ENCODE results near the gene MEGF6.

Gene MEGF6

GRCh38 chr1:3518756-3519155 is 92.6 kb downstream of the MEGF6 start:
- WGBS = 85% methylated on average over 8 of the region's 8 CpGs
- no peak overlapping the region for H3K27ac ChIP-seq (ENCODE audit: low read length, poor library complexity, severe bottlenecking)

GRCh38 chr1:3518256-3518655 is 93.1 kb downstream of the MEGF6 start:
- no peak overlapping the region for H3K4me3 ChIP-seq (ENCODE audit: insufficient read depth in 1 of 2, low read depth in 1 of 2, low read length in 2 of 2)
- H3K4me1 ChIP-seq (ENCODE audit: control insufficient read depth, insufficient read depth, low read depth, low read length) = peaks cover 23% of the 10 kb centered on the region
- peaks cover 0 to 24% of the 10 kb centered on the region in 2 experiments for H3K27me3 ChIP-seq (ENCODE audit: control insufficient read depth in 1 of 2, insufficient read depth in 1 of 2, low read length in 2 of 2)
- H3K27ac ChIP-seq (ENCODE audit: low read length, poor library complexity, severe bottlenecking) = no peak overlapping the region
- no peak overlapping the region for H3K4me2 ChIP-seq (ENCODE audit: low read length, poor library complexity, severe bottlenecking)
- H2AFZ ChIP-seq (ENCODE audit: low read depth, low read length) = no peak overlapping the region
- H2BK12ac ChIP-seq (ENCODE audit: low read length in 2 of 2) = no peak overlapping the region
- peaks cover 0 to 11% of the 10 kb centered on the region in 2 experiments for H3K36me3 ChIP-seq (ENCODE audit: control insufficient read depth in 1 of 2, insufficient read depth in 2 of 2, low read depth in 1 of 2, low read length in 2 of 2)
- no peak overlapping the region for H2BK15ac ChIP-seq (ENCODE audit: low read depth, poor library complexity, severe bottlenecking)
- no peak overlapping the region for H4K91ac ChIP-seq (ENCODE audit: low read length)
- no peak overlapping the region for H3K18ac ChIP-seq (ENCODE audit: low read depth in 1 of 2, low read length in 2 of 2)
- WGBS = 85% methylated on average over 12 of the region's 12 CpGs
- H3K23ac ChIP-seq (ENCODE audit: low read length in 2 of 2) = no peak overlapping the region
- H3K9me3 ChIP-seq (ENCODE audit: control insufficient read depth, low read length) = no peaks in the 10 kb centered on the region
- no peak overlapping the region for H2AK5ac ChIP-seq (ENCODE audit: low read length, severe bottlenecking)
- no peak overlapping the region for H2BK5ac ChIP-seq (ENCODE audit: low read depth, low read length, poor library complexity, severe bottlenecking)
- no peak overlapping the region for H3K9ac ChIP-seq (ENCODE audit: low read length)
- H3K79me1 ChIP-seq (replicated peaks; ENCODE audit: low read length, poor library complexity, severe bottlenecking) = no peaks in the 10 kb centered on the region
- H2BK120ac ChIP-seq (ENCODE audit: low read depth, low read length) = no peak overlapping the region
- no peak for DNase-seq
- H4K8ac ChIP-seq (ENCODE audit: low read length) = no peak overlapping the region
- H3K14ac ChIP-seq (ENCODE audit: low read length in 2 of 2) = no peak overlapping the region
- no peak overlapping the region for H3K4ac ChIP-seq (ENCODE audit: low read depth in 1 of 2, low read length in 2 of 2)

More at GRCh38 chr1:3518756-3519155, 92.6 kb downstream of the MEGF6 start:
- Histone ChIP-seq H3K18ac (ENCODE audit: low read depth in 1 of 2, low read length in 2 of 2) (no peak overlapping the region), H3K9me3 (ENCODE audit: control insufficient read depth, low read length) (no peaks in the 10 kb centered on the region), H2AFZ (ENCODE audit: low read depth, low read length) (no peak overlapping the region), H3K4me1 (ENCODE audit: control insufficient read depth, insufficient read depth, low read depth, low read length) (peaks cover 23% of the 10 kb centered on the region), H2BK12ac (ENCODE audit: low read length in 2 of 2) (no peak overlapping the region), H3K36me3 (ENCODE audit: control insufficient read depth in 1 of 2, insufficient read depth in 2 of 2, low read depth in 1 of 2, low read length in 2 of 2) (peaks cover 0 to 11% of the 10 kb centered on the region in 2 experiments), H3K4me3 (ENCODE audit: insufficient read depth in 1 of 2, low read depth in 1 of 2, low read length in 2 of 2) (no peak overlapping the region), H2BK15ac (ENCODE audit: low read depth, poor library complexity, severe bottlenecking) (no peak overlapping the region), H4K8ac (ENCODE audit: low read length) (no peak overlapping the region), H2BK5ac (ENCODE audit: low read depth, low read length, poor library complexity, severe bottlenecking) (no peak overlapping the region), H3K23ac (ENCODE audit: low read length in 2 of 2) (no peak overlapping the region), H3K4ac (ENCODE audit: low read depth in 1 of 2, low read length in 2 of 2) (no peak overlapping the region), H2BK120ac (ENCODE audit: low read depth, low read length) (no peak overlapping the region), H3K27me3 (ENCODE audit: control insufficient read depth in 1 of 2, insufficient read depth in 1 of 2, low read length in 2 of 2) (peaks cover 0 to 29% of the 10 kb centered on the region in 2 experiments), H3K14ac (ENCODE audit: low read length in 2 of 2) (no peak overlapping the region), H4K91ac (ENCODE audit: low read length) (no peak overlapping the region), H3K9ac (ENCODE audit: low read length) (no peak overlapping the region), H3K4me2 (ENCODE audit: low read length, poor library complexity, severe bottlenecking) (no peak overlapping the region), H3K79me1 (replicated peaks; ENCODE audit: low read length, poor library complexity, severe bottlenecking) (no peaks in the 10 kb centered on the region), H2AK5ac (ENCODE audit: low read length, severe bottlenecking) (no peak overlapping the region)
- DNase-seq = no peak

GRCh38 chr1:3516911-3517675 is 94.2 kb downstream of the MEGF6 start:
- H2BK12ac ChIP-seq (ENCODE audit: low read length in 2 of 2) = no peak overlapping the region
- no peak for DNase-seq
- no peak overlapping the region for H2AK5ac ChIP-seq (ENCODE audit: low read length, severe bottlenecking)
- peaks cover 0 to 13% of the 10 kb centered on the region in 2 experiments for H3K27me3 ChIP-seq (ENCODE audit: control insufficient read depth in 1 of 2, insufficient read depth in 1 of 2, low read length in 2 of 2)
- H3K4me1 ChIP-seq (ENCODE audit: control insufficient read depth, insufficient read depth, low read depth, low read length) = peaks cover 18% of the 10 kb centered on the region
- no peak overlapping the region for H4K91ac ChIP-seq (ENCODE audit: low read length)
- no peak overlapping the region for H3K4me3 ChIP-seq (ENCODE audit: insufficient read depth in 1 of 2, low read depth in 1 of 2, low read length in 2 of 2)
- H3K18ac ChIP-seq (ENCODE audit: low read depth in 1 of 2, low read length in 2 of 2) = no peak overlapping the region
- no peak overlapping the region for H2BK5ac ChIP-seq (ENCODE audit: low read depth, low read length, poor library complexity, severe bottlenecking)
- H3K79me1 ChIP-seq (replicated peaks; ENCODE audit: low read length, poor library complexity, severe bottlenecking) = no peaks in the 10 kb centered on the region
- no peak overlapping the region for H2BK120ac ChIP-seq (ENCODE audit: low read depth, low read length)
- no peak overlapping the region for H3K9ac ChIP-seq (ENCODE audit: low read length)
- peaks cover 0 to 11% of the 10 kb centered on the region in 2 experiments for H3K36me3 ChIP-seq (ENCODE audit: control insufficient read depth in 1 of 2, insufficient read depth in 2 of 2, low read depth in 1 of 2, low read length in 2 of 2)
- H3K27ac ChIP-seq (ENCODE audit: low read length, poor library complexity, severe bottlenecking) = no peak overlapping the region
- no peaks in the 10 kb centered on the region for H3K9me3 ChIP-seq (ENCODE audit: control insufficient read depth, low read length)
- H3K23ac ChIP-seq (ENCODE audit: low read length in 2 of 2) = no peak overlapping the region
- no peak overlapping the region for H2AFZ ChIP-seq (ENCODE audit: low read depth, low read length)
- no peak overlapping the region for H3K4me2 ChIP-seq (ENCODE audit: low read length, poor library complexity, severe bottlenecking)
- no peak overlapping the region for H2BK15ac ChIP-seq (ENCODE audit: low read depth, poor library complexity, severe bottlenecking)
- 86% methylated on average over 27 of the region's 27 CpGs for WGBS
- no peak overlapping the region for H4K8ac ChIP-seq (ENCODE audit: low read length)
- H3K4ac ChIP-seq (ENCODE audit: low read depth in 1 of 2, low read length in 2 of 2) = no peak overlapping the region
- H3K14ac ChIP-seq (ENCODE audit: low read length in 2 of 2) = no peak overlapping the region

GRCh38 chr1:3516481-3516869 is 94.8 kb downstream of the MEGF6 start:
- WGBS = 89% methylated on average over 15 of the region's 15 CpGs
- H3K4ac ChIP-seq (ENCODE audit: low read depth in 1 of 2, low read length in 2 of 2) = no peak overlapping the region
- H4K91ac ChIP-seq (ENCODE audit: low read length) = no peak overlapping the region
- no peak for DNase-seq
- no peak overlapping the region for H3K9ac ChIP-seq (ENCODE audit: low read length)
- H2BK12ac ChIP-seq (ENCODE audit: low read length in 2 of 2) = no peak overlapping the region
- H2AFZ ChIP-seq (ENCODE audit: low read depth, low read length) = no peak overlapping the region
- peaks cover 0 to 7% of the 10 kb centered on the region in 2 experiments for H3K27me3 ChIP-seq (ENCODE audit: control insufficient read depth in 1 of 2, insufficient read depth in 1 of 2, low read length in 2 of 2)
- no peak overlapping the region for H3K14ac ChIP-seq (ENCODE audit: low read length in 2 of 2)
- no peak overlapping the region for H3K18ac ChIP-seq (ENCODE audit: low read depth in 1 of 2, low read length in 2 of 2)
- H2BK5ac ChIP-seq (ENCODE audit: low read depth, low read length, poor library complexity, severe bottlenecking) = no peak overlapping the region
- no peaks in the 10 kb centered on the region for H3K79me1 ChIP-seq (replicated peaks; ENCODE audit: low read length, poor library complexity, severe bottlenecking)
- H2BK15ac ChIP-seq (ENCODE audit: low read depth, poor library complexity, severe bottlenecking) = no peak overlapping the region
- H3K4me2 ChIP-seq (ENCODE audit: low read length, poor library complexity, severe bottlenecking) = peak overlapping the region; percentile 13
- no peak overlapping the region for H4K8ac ChIP-seq (ENCODE audit: low read length)
- H3K36me3 ChIP-seq (ENCODE audit: control insufficient read depth in 1 of 2, insufficient read depth in 2 of 2, low read depth in 1 of 2, low read length in 2 of 2) = peaks cover 0 to 11% of the 10 kb centered on the region in 2 experiments
- no peak overlapping the region for H3K4me3 ChIP-seq (ENCODE audit: insufficient read depth in 1 of 2, low read depth in 1 of 2, low read length in 2 of 2)
- H2BK120ac ChIP-seq (ENCODE audit: low read depth, low read length) = no peak overlapping the region
- H3K27ac ChIP-seq (ENCODE audit: low read length, poor library complexity, severe bottlenecking) = no peak overlapping the region
- no peak overlapping the region for H2AK5ac ChIP-seq (ENCODE audit: low read length, severe bottlenecking)
- H3K23ac ChIP-seq (ENCODE audit: low read length in 2 of 2) = no peak overlapping the region
- H3K4me1 ChIP-seq (ENCODE audit: control insufficient read depth, insufficient read depth, low read depth, low read length) = peaks cover 18% of the 10 kb centered on the region
- no peaks in the 10 kb centered on the region for H3K9me3 ChIP-seq (ENCODE audit: control insufficient read depth, low read length)
